Common myeloid progenitor, CD34-positive (primary cell): ENCODE measurements around the gene PCGF1.

Source experiments
- CTCF ChIA-PET: fragments of 350-600 bp; sonication (Branson Sonifier 250); formaldehyde crosslinking; loops from one replicate; lab custom pipeline; 2021; ENCODE audit warnings: antibody characterized with exemption; lab: Charles Lee
- POLR2A ChIA-PET: fragments of 350-600 bp; sonication (Branson Sonifier 250); formaldehyde crosslinking; loops from one replicate; lab custom pipeline; 2021; ENCODE audit warnings: antibody characterized with exemption; lab: Charles Lee
- DNase-seq, 3 donors: peaks; one replicate each; pipeline versions ENCODE4 v3.0.0 to v3.0.0-alpha.2; 2013
- H3K27ac ChIP-seq, 2 experiments: 1 replicate in 1 of 2; 2 replicates in 1 of 2; pipeline ENCODE4 v1.7.0; 2013; ENCODE audit warnings: inconsistent platforms in 2 of 2, low read length in 2 of 2, mild to moderate bottlenecking in 2 of 2, low read depth in 1 of 2, moderate library complexity in 1 of 2; ENCODE audit not compliant: severe bottlenecking in 2 of 2, insufficient read depth in 1 of 2, poor library complexity in 1 of 2
- H3K27me3 ChIP-seq, 5 experiments: replicated peaks in 2 of 5; 1 replicate in 3 of 5; 2 replicates in 2 of 5; pipeline versions ENCODE4 v1.6.1 to v1.7.0; 2013; ENCODE audit warnings: low read length in 4 of 5, mild to moderate bottlenecking in 2 of 5, moderate library complexity in 2 of 5, inconsistent platforms in 1 of 5; ENCODE audit not compliant: insufficient read depth in 5 of 5, control insufficient read depth in 4 of 5
- H3K36me3 ChIP-seq, 4 experiments: 1 replicate in 2 of 4; 2 replicates in 2 of 4; pipeline versions ENCODE4 v1.6.1 to v1.7.0; 2013; ENCODE audit warnings: low read length in 3 of 4, control low read depth in 1 of 4, mild to moderate bottlenecking in 1 of 4; ENCODE audit not compliant: control insufficient read depth in 4 of 4, insufficient read depth in 4 of 4
- H3K4me1 ChIP-seq, 4 experiments: 1 replicate in 3 of 4; 2 replicates in 1 of 4; pipeline versions ENCODE4 v1.6.1 to v1.7.1; 2013; ENCODE audit warnings: low read length in 3 of 4, mild to moderate bottlenecking in 3 of 4, control low read depth in 1 of 4, inconsistent platforms in 1 of 4, moderate library complexity in 1 of 4; ENCODE audit not compliant: control insufficient read depth in 4 of 4, insufficient read depth in 4 of 4; ENCODE audit errors: control extremely low read depth in 1 of 4
- H3K4me3 ChIP-seq, 7 experiments: 1 replicate in 4 of 7; 2 replicates in 3 of 7; pipeline versions ENCODE4 v1.5.1 to v1.7.0; 2013; ENCODE audit warnings: mild to moderate bottlenecking in 7 of 7, low read length in 6 of 7, moderate library complexity in 6 of 7, inconsistent platforms in 2 of 7, low read depth in 2 of 7, control low read depth in 1 of 7; ENCODE audit not compliant: insufficient read depth in 4 of 7, control insufficient read depth in 1 of 7; ENCODE audit errors: extremely low read depth in 1 of 7
- H3K9me3 ChIP-seq, 5 experiments: 1 replicate in 4 of 5; 2 replicates in 1 of 5; pipeline versions ENCODE4 v1.6.1 to v1.7.1; 2013; ENCODE audit warnings: low read length in 4 of 5, mild to moderate bottlenecking in 2 of 5, inconsistent platforms in 1 of 5, low read depth in 1 of 5, moderate library complexity in 1 of 5; ENCODE audit not compliant: control insufficient read depth in 4 of 5, insufficient read depth in 2 of 5; ENCODE audit errors: control extremely low read depth in 1 of 5
- WGBS: methylation state at CpG from one replicate; pipeline ENCODE4 v1.1.5; 2013; ENCODE audit not compliant: insufficient coverage; 5-methylcytosine and 5-hydroxymethylcytosine counted together

PCGF1 gene

GRCh38 chr2:74532222-74532621 is 24.7 kb upstream of the PCGF1 start:
- ChIA-PET POLR2A (interaction anchor here (0.6 to 1.4 kb wide), 3 partner anchors 29 to 45 kb away, joined by 3 to 4 read pairs (median 4); no protein-coding TSS in a partner anchor), CTCF (interaction anchor here (0.7 to 13.7 kb wide), 26 partner anchors 9 to 282 kb away, joined by 3 to 210 read pairs (median 5); partner anchors contain the start of genes C2orf81, CCDC142, LBX2 and MRPL53)
- H3K27me3 ChIP-seq, result no peaks in the 10 kb centered on the region
- no peak overlapping the region for H3K4me3 ChIP-seq
- peaks cover 6 to 53% (median 23%) of the 10 kb centered on the region in 4 experiments for H3K36me3 ChIP-seq
- H3K4me1 ChIP-seq, result peaks cover 6 to 53% (median 25%) of the 10 kb centered on the region in 4 experiments
- peak; percentile 74 to 81 (median 80) for DNase-seq
- no peak overlapping the region for H3K27ac ChIP-seq
- H3K9me3 ChIP-seq, result no peaks in the 10 kb centered on the region

GRCh38 chr2:74531666-74532065 is 24.2 kb upstream of the PCGF1 start:
- WGBS, result 78% methylated on average over 7 of the region's 7 CpGs
- Histone ChIP-seq H3K27me3 (no peaks in the 10 kb centered on the region), H3K4me1 (peaks cover 6 to 48% (median 25%) of the 10 kb centered on the region in 4 experiments), H3K9me3 (no peaks in the 10 kb centered on the region), H3K27ac (no peak overlapping the region), H3K4me3 (peak overlapping the region in 1 of 7 experiments; percentile 96), H3K36me3 (peaks cover 6 to 56% (median 28%) of the 10 kb centered on the region in 4 experiments)
- ChIA-PET CTCF (interaction anchor here (0.7 to 13.7 kb wide), 26 partner anchors 10 to 282 kb away, joined by 3 to 210 read pairs (median 5); partner anchors contain the start of genes C2orf81, CCDC142, LBX2 and MOGS), POLR2A (interaction anchor here (0.6 to 1.4 kb wide), 3 partner anchors 39 to 49 kb away, joined by 3 to 4 read pairs (median 4); partner anchors contain the start of genes CCDC142 and TTC31)
- DNase-seq, result no peak

DNA sequence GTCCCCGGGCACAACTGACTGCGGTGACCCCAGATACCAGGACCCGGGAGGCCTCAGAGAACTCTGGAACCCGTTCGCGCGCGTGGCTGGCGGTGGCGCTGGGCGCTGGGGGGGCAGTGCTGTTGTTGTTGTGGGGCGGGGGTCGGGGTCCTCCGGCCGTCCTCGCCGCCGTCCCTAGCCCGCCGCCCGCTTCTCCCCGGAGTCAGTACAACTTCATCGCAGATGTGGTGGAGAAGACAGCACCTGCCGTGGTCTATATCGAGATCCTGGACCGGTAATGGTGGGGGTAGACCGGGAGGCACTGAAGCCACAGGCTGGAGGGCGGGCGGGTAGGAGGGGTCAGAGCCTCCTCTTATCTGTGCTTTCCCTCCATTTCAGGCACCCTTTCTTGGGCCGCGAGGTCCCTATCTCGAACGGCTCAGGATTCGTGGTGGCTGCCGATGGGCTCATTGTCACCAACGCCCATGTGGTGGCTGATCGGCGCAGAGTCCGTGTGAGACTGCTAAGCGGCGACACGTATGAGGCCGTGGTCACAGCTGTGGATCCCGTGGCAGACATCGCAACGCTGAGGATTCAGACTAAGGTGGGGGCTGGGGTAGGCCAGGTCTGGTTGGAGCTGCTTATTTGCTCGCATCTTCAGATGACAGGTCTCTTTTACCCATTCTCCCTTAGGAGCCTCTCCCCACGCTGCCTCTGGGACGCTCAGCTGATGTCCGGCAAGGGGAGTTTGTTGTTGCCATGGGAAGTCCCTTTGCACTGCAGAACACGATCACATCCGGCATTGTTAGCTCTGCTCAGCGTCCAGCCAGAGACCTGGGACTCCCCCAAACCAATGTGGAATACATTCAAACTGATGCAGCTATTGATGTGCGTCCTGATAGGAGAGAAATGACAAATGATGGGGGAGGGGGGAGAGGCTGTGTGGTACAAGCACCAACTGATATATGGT is 23.0 kb upstream of the PCGF1 start:
- ChIA-PET CTCF (interaction anchor here (1.2 to 13.7 kb wide), 15 partner anchors 9 to 151 kb away, joined by 3 to 210 read pairs (median 18); partner anchors contain the start of genes CCDC142, LBX2, MOGS and PCGF1), POLR2A (interaction anchor here (1.3 to 2.7 kb wide), 3 partner anchors 16 to 72 kb away, joined by 3 to 15 read pairs (median 3); partner anchors contain the start of genes CCDC142, TLX2, TTC31 and WBP1)
- Histone ChIP-seq H3K9me3 (no peaks in the 10 kb centered on the region), H3K27me3 (no peaks in the 10 kb centered on the region), H3K4me3 (peak overlapping the region; percentile 77 to 96 (median 86)), H3K27ac (peak overlapping the region; percentile 13 to 72), H3K36me3 (peaks cover 13 to 68% (median 38%) of the 10 kb centered on the region in 4 experiments), H3K4me1 (peaks cover 6 to 43% (median 25%) of the 10 kb centered on the region in 4 experiments)
- WGBS, result 3% methylated on average over 35 of the region's 54 CpGs
- DNase-seq, result peak; percentile 70 to 87 (median 75)

DNA sequence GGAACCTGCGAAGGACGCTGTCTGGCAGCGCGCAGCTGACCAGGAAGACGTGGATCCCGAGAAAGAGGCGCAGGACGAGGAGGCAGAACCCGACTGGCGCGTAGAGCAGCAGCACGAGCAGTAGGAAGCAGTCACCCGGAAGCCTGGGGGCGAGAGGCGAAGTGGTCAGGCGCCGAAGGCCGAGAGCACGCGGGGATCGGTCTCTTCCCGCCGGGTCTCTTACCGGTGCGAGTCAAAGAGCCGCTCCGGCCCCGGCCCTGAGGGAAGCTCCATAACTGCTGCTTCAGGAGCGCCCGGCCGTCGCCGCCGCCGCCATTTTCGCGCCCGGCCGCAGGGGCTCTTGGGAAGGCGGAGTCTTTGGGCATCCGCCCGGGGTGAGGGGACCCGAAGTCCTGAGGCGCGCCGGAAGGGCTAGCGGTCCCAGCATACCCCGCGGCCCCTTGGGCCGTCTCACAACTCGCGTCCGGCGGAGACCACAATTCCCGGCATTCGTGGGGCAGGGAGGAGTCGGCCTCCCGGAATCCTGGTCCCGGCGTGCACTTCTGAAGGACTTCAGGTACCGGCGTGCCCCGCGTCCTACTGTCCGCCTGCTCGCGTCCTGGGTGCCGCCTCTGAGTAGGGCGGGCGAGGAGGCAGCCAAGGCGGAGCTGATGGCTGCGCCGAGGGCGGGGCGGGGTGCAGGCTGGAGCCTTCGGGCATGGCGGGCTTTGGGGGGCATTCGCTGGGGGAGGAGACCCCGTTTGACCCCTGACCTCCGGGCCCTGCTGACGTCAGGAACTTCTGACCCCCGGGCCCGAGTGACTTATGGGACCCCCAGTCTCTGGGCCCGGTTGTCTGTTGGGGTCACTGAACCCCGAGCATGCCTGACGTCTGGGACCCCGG is 22.1 kb upstream of the PCGF1 start, which contains the start of the genes AUP1 and HTRA2:
Gene AUP1, minus strand, starts transcription at position 350 of the 882 bp plus-strand sequence. Its CDS starts 77 bp downstream, at position 273.
Gene HTRA2, plus strand, starts transcription at position 577 of the 882 bp plus-strand sequence. Its CDS starts 74 bp downstream, at position 651.
- WGBS, result under 1% methylated on average over 83 of the region's 87 CpGs
- H3K27me3 ChIP-seq, result no peaks in the 10 kb centered on the region
- peak; percentile 76 to 87 (median 79) for DNase-seq
- ChIA-PET CTCF (interaction anchor here (1.0 to 13.7 kb wide), 8 partner anchors 8 to 72 kb away, joined by 3 to 210 read pairs (median 36); partner anchors contain the start of genes LBX2, PCGF1, TTC31 and WBP1), POLR2A (interaction anchor here (1.0 to 2.7 kb wide), 6 partner anchors 9 to 71 kb away, joined by 3 to 15 read pairs (median 4); partner anchors contain the start of genes CCDC142, TLX2, TTC31 and WBP1)
- peak within 1 kb of the TSS; percentile 77 to 96 (median 86) for H3K4me3 ChIP-seq
- peak within 1 kb of the TSS; percentile 80 to 86 for H3K27ac ChIP-seq
- H3K9me3 ChIP-seq, result no peaks in the 10 kb centered on the region
- peaks cover 13 to 68% (median 38%) of the 10 kb centered on the region in 4 experiments for H3K36me3 ChIP-seq
- H3K4me1 ChIP-seq, result peaks cover 6 to 43% (median 25%) of the 10 kb centered on the region in 4 experiments

DNA sequence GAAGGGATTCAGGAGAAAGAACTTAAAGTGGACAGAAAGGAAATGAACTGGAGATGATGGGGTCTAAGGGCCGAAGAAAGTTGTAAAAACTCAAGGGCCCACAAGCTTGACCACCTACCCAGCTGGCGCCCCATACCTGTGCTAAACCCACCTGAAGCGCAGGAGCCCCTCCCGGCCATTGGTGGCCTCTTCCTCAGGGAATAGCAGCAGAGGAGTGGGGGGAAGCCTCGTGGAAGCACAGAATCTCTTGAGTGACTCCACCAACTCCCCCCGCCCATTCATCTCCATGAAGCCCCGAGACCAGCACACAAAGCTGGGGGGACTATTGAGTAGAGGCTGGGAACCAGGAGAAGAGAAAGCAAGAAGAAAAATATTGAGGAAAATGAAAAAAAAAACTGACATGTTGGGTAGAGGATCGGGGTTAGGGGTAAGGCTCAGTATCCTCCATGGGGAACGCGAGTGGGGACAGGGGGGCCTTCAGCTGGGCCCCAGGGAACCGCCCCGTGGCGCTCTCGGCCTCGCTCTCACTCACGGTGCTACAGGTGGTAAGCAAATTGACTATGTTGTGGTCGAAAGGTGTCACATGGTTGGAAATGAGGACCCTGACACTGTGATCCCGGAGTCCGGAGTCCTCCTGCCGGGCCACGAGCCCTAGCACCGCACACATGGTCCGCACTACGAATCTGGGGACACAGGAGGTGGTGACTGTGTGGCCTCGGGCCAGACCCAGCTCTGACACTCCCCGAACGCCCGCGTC is 21.3 kb upstream of the PCGF1 start:
- H3K27me3 ChIP-seq, result no peaks in the 10 kb centered on the region
- peaks cover 6 to 34% (median 25%) of the 10 kb centered on the region in 4 experiments for H3K4me1 ChIP-seq
- H3K36me3 ChIP-seq, result peaks cover 13 to 60% (median 33%) of the 10 kb centered on the region in 4 experiments
- no peak for DNase-seq
- ChIA-PET CTCF (interaction anchor here (1.0 to 13.7 kb wide), 7 partner anchors 9 to 58 kb away, joined by 3 to 210 read pairs (median 53); partner anchors contain the start of genes LBX2, PCGF1 and TTC31), POLR2A (interaction anchor here (0.6 to 2.7 kb wide), 6 partner anchors 10 to 74 kb away, joined by 3 to 15 read pairs (median 4); partner anchors contain the start of genes CCDC142, INO80B, TLX2 and TTC31)
- peak overlapping the region; percentile 80 to 86 for H3K27ac ChIP-seq
- peak overlapping the region; percentile 77 to 96 (median 86) for H3K4me3 ChIP-seq
- WGBS, result 15% methylated on average over 25 of the region's 29 CpGs
- H3K9me3 ChIP-seq, result no peaks in the 10 kb centered on the region
